ENCODE measurements around the gene PDLIM1. TPM values are rescaled to one million over a fixed set of nuclear protein-coding genes. Genes with fewer than 3 reads are reported as not detected.

PDLIM1 gene
- total and polyA plus RNA-seq, 9 of the 15 experiments (the other 6 are each of a cell fraction or from before 2014, with no cell fraction given): 19.8 to 164 (median 39.1) TPM

- H3K9me1 ChIP-seq (ENCODE audit: control insufficient read depth, insufficient read depth, low read length): no peaks in the 10 kb centered on the region
- no peak overlapping the region for H3K27ac ChIP-seq (ENCODE audit: extremely low read depth, low read depth, low read length)
- CTCF ChIA-PET (ENCODE audit: low intra/inter-chr PET ratio): interaction anchor here (0.6 kb wide), 1 partner anchor 85 kb away, joined by 4 read pairs; no protein-coding TSS in a partner anchor
- no peaks in the 10 kb centered on the region for H3K9me3 ChIP-seq (replicated peaks; ENCODE audit: control insufficient read depth, insufficient read depth, low read depth, low read length)
- in situ Hi-C loops (cut with MboI): no loop called here
- H3K4me1 ChIP-seq (replicated peaks in 1 of 2; ENCODE audit: control insufficient read depth in 2 of 2, insufficient read depth in 2 of 2, low read length in 2 of 2): peaks cover 24 to 27% of the 10 kb centered on the region in 2 experiments; a peak in 4 of 5 replicates
- TF ChIP-seq SAP30 (IDR thresholded peaks at IDR 0.05; ENCODE audit: borderline replicate concordance, insufficient read depth, low read depth, low read length, poor library complexity, severe bottlenecking): no peak
- TF ChIP-seq MTF1 (CRISPR knock-in tag; IDR thresholded peaks at IDR 0.05; ENCODE audit: borderline replicate concordance): no peak
- TF ChIP-seq NFIC (IDR thresholded peaks at IDR 0.05): no peak
- no peak for TF ChIP-seq PRMT5 (CRISPR knock-in tag; IDR thresholded peaks at IDR 0.05)
- no peak for TF ChIP-seq E2F6 (IDR thresholded peaks at IDR 0.05; ENCODE audit: borderline replicate concordance in 1 of 2, extremely low read depth in 1 of 2, insufficient read depth in 1 of 2, insufficient read length in 1 of 2, low read depth in 1 of 2, low read length in 1 of 2, poor library complexity in 1 of 2, severe bottlenecking in 1 of 2)
- TF ChIP-seq GATAD2B (IDR thresholded peaks at IDR 0.05; ENCODE audit: borderline replicate concordance): no peak
- TF ChIP-seq SIN3B (IDR thresholded peaks at IDR 0.05; ENCODE audit: low read depth): no peak
- no peak for TF ChIP-seq ZNF696 (CRISPR knock-in tag; conservative IDR thresholded peaks at IDR 0.05)
- no peak for TF ChIP-seq NELFE (IDR thresholded peaks at IDR 0.05; ENCODE audit: insufficient read depth, insufficient read length)
- no peak for TF ChIP-seq CBX3 (IDR thresholded peaks at IDR 0.05; ENCODE audit: borderline replicate concordance in 1 of 2, low read length in 2 of 2)
- TF ChIP-seq NFXL1 (CRISPR knock-in tag; IDR thresholded peaks at IDR 0.05): no peak
- no peak for TF ChIP-seq FOXJ2 (tag; IDR thresholded peaks at IDR 0.05)
- no peak for TF ChIP-seq HIVEP1 (CRISPR knock-in tag; IDR thresholded peaks at IDR 0.05)
- TF ChIP-seq ZNF707 (CRISPR knock-in tag; conservative IDR thresholded peaks at IDR 0.05): no peak
- no peak for TF ChIP-seq ZKSCAN1 (IDR thresholded peaks at IDR 0.05; ENCODE audit: low read depth, low read length)
- no peak for TF ChIP-seq ZNF444 (CRISPR knock-in tag; IDR thresholded peaks at IDR 0.05)
- no peak for TF ChIP-seq POLR2G (IDR thresholded peaks at IDR 0.05; ENCODE audit: low read depth, low read length)
- intact Hi-C loops (cut with micrococcal nuclease): loop anchor here (5.0 kb wide), 2 partner anchors 41 to 74 kb away; no protein-coding TSS in a partner anchor
- no peak overlapping the region for H2AFZ ChIP-seq (ENCODE audit: low read depth, low read length)
- POLR2A ChIA-PET: interaction anchor here (0.6 to 0.9 kb wide), 3 partner anchors 11 to 761 kb away, joined by 3 read pairs; no protein-coding TSS in a partner anchor
- H3K36me3 ChIP-seq (ENCODE audit: control insufficient read depth, insufficient read depth, low read length): peaks cover 16% of the 10 kb centered on the region; the same call in 2 of the 3 replicates
- peaks cover 68% of the 10 kb centered on the region for H3K79me2 ChIP-seq (ENCODE audit: control insufficient read depth, insufficient read depth, low read length)
- no peak for FAIRE-seq
- BruUV-seq (replicated peaks): no TSS peak
- no peak overlapping the region for H3K4me3 ChIP-seq
- 57% methylated on average over 1 of the region's 1 CpG for WGBS (ENCODE audit: insufficient coverage, low coverage, missing lambda C conversion rate)
- no peaks in the 10 kb centered on the region for H3K27me3 ChIP-seq (ENCODE audit: control insufficient read depth in 2 of 2, insufficient read depth in 2 of 2, low read length in 2 of 2)
- H3K4me2 ChIP-seq (ENCODE audit: insufficient read depth, low read length): no peak overlapping the region
- H3K9ac ChIP-seq (ENCODE audit: insufficient read depth in 1 of 2, low read depth in 2 of 2, low read length in 2 of 2): peak overlapping the region in 1 of 2 experiments; percentile 20; a peak in 1 of 4 replicates
- no peak for ATAC-seq
- H4K20me1 ChIP-seq (replicated peaks; ENCODE audit: control insufficient read depth, insufficient read depth, low read length): peaks cover 6% of the 10 kb centered on the region; the same call in 1 of the 2 replicates
- no peak for DNase-seq (ENCODE audit: extremely low read depth in 1 of 4, low spot score in 3 of 4)
Observed at GRCh38 chr10:95288303-95288702, 2.5 kb downstream of the PDLIM1 start.

All from K562 (cell line).